GM23338 (cell line): ENCODE measurements around the gene ADH1C. TPM values are rescaled to one million over a fixed set of nuclear protein-coding genes. Genes with fewer than 3 reads are reported as not detected.

ENCODE experiments used
- ATAC-seq: fragments of 200-7000 bp; cut with Tn5 transposase; 3 replicates; pipeline ENCODE4 v1.9.1; 2020
- DNase-seq: peaks from one replicate; pipeline ENCODE4 v3.0.0-alpha.2; 2015; ENCODE audit warnings: low spot score
- H2AFZ ChIP-seq: fragments of 200-600 bp; sonication (generic); 2 replicates; pipeline ENCODE4 v1.8.0; 2016; ENCODE audit warnings: antibody characterized with exemption, mild to moderate bottlenecking, moderate library complexity
- H3F3A ChIP-seq: fragments of 200-600 bp; sonication (generic); replicated peaks from 2 replicates; pipeline ENCODE4 v1.8.0; 2017; ENCODE audit warnings: antibody characterized with exemption, mixed run types, low read depth
- H3K27ac ChIP-seq: fragments of 200-600 bp; sonication (generic); 2 replicates; pipeline ENCODE4 v1.6.1; 2016; ENCODE audit warnings: low read depth
- H3K27me3 ChIP-seq: fragments of 200-600 bp; sonication (generic); 2 replicates; pipeline ENCODE4 v1.8.0; 2016; ENCODE audit warnings: mild to moderate bottlenecking, mixed run types, moderate library complexity; ENCODE audit not compliant: insufficient read depth
- H3K36me3 ChIP-seq: fragments of 200-600 bp; sonication (generic); 2 replicates; pipeline ENCODE4 v1.8.0; 2016; ENCODE audit warnings: mild to moderate bottlenecking; ENCODE audit not compliant: insufficient read depth
- H3K4me1 ChIP-seq: fragments of 200-600 bp; sonication (generic); 2 replicates; pipeline ENCODE4 v1.8.0; 2016; ENCODE audit warnings: mild to moderate bottlenecking, moderate library complexity; ENCODE audit not compliant: insufficient read depth
- H3K4me2 ChIP-seq: fragments of 200-600 bp; sonication (generic); 2 replicates; pipeline ENCODE4 v1.7.1; 2017; ENCODE audit warnings: mixed run types
- H3K4me3 ChIP-seq: fragments of 200-600 bp; sonication (generic); 2 replicates; pipeline ENCODE4 v1.6.1; 2016; ENCODE audit warnings: mixed run types
- H3K79me2 ChIP-seq: fragments of 200-600 bp; sonication (generic); replicated peaks from 2 replicates; pipeline ENCODE4 v1.8.0; 2017; ENCODE audit warnings: mild to moderate bottlenecking; ENCODE audit not compliant: insufficient read depth
- H3K9me2 ChIP-seq: fragments of 200-600 bp; sonication (generic); 2 replicates; pipeline ENCODE4 v1.8.0; 2017; ENCODE audit not compliant: insufficient read depth
- H4K20me1 ChIP-seq: fragments of 200-600 bp; sonication (generic); replicated peaks from 2 replicates; pipeline ENCODE4 v1.8.0; 2017; ENCODE audit warnings: mild to moderate bottlenecking; ENCODE audit not compliant: insufficient read depth
- H3K27ac Mint-ChIP-seq: 2 replicates; pipeline ENCODE4 v1.8.0; 2020; ENCODE audit warnings: inconsistent platforms, mild to moderate bottlenecking, moderate library complexity, mixed read lengths
- H3K27me3 Mint-ChIP-seq: 3 replicates; pipeline ENCODE4 v1.8.0; 2022; ENCODE audit warnings: low read depth, mild to moderate bottlenecking, moderate library complexity, mixed read lengths, inconsistent platforms; ENCODE audit not compliant: insufficient read depth, poor library complexity
- H3K36me3 Mint-ChIP-seq: 3 replicates; pipeline ENCODE4 v1.8.0; 2021; ENCODE audit warnings: low read depth, mild to moderate bottlenecking, inconsistent platforms, moderate library complexity, mixed read lengths
- H3K4me1 Mint-ChIP-seq: 3 replicates; pipeline ENCODE4 v1.8.0; 2020; ENCODE audit warnings: mild to moderate bottlenecking, inconsistent platforms, mixed read lengths
- H3K4me3 Mint-ChIP-seq: 3 replicates; pipeline ENCODE4 v1.8.0; 2021; ENCODE audit warnings: moderate library complexity, mild to moderate bottlenecking, inconsistent platforms, mixed read lengths
- H3K9me3 Mint-ChIP-seq: 3 replicates; pipeline ENCODE4 v1.8.0; 2020; ENCODE audit warnings: moderate library complexity, mild to moderate bottlenecking, inconsistent platforms, mixed read lengths
- CREB1 ChIP-seq: fragments of 250-450 bp; sonication (Bioruptor Pico); IDR thresholded peaks from 2 replicates; pipeline ENCODE4 v1.5.0; 2020; ENCODE audit warnings: low read depth, mild to moderate bottlenecking, moderate library complexity
- EZH2 ChIP-seq: fragments of 200-600 bp; sonication (generic); IDR thresholded peaks from one replicate; pipeline ENCODE4 v1.8.0; 2017; ENCODE audit warnings: antibody characterized with exemption, mild to moderate bottlenecking, low read depth; ENCODE audit not compliant: unreplicated experiment
- EZH2phosphoT487 ChIP-seq: fragments of 200-600 bp; sonication (generic); IDR thresholded peaks from one replicate; pipeline ENCODE4 v1.8.1; 2018; ENCODE audit warnings: antibody characterized with exemption; ENCODE audit not compliant: unreplicated experiment
- JUNB ChIP-seq: IDR thresholded peaks from one replicate; pipeline ENCODE4 v1.6.1; 2016; ENCODE audit warnings: antibody characterized with exemption; ENCODE audit not compliant: unreplicated experiment
- NANOG ChIP-seq: IDR thresholded peaks from 2 replicates; pipeline ENCODE4 v1.6.1; 2016; ENCODE audit warnings: antibody characterized with exemption, borderline replicate concordance
- POLR2AphosphoS5 ChIP-seq: IDR thresholded peaks from 2 replicates; pipeline ENCODE4 v1.6.1; 2016; ENCODE audit warnings: antibody characterized with exemption, low read depth
- STAT1 ChIP-seq: IDR thresholded peaks from one replicate; pipeline ENCODE4 v1.6.1; 2016; ENCODE audit warnings: antibody characterized with exemption; ENCODE audit not compliant: unreplicated experiment
- ZNF114 ChIP-seq: fragments of 250-450 bp; sonication (Bioruptor Pico); IDR thresholded peaks from 2 replicates; pipeline ENCODE4 v1.5.0; 2020; ENCODE audit warnings: mild to moderate bottlenecking, moderate library complexity
- ZNF331 ChIP-seq: fragments of 250-450 bp; sonication (Bioruptor Pico); IDR thresholded peaks from 2 replicates; pipeline ENCODE4 v1.5.0; 2020; ENCODE audit warnings: low read depth, mild to moderate bottlenecking, moderate library complexity
- polyA plus RNA-seq: library from polyadenylated mRNA; unstranded; fragments of >200 nt; fragmentation: Nextera tagmentation; extraction: Ambion mirVana; gene quantifications from 2 replicates; pipeline ENCODE4 v1.2.1, GENCODE V29; 2016
- total RNA-seq: library from RNA; depleted of rRNA; stranded (reverse); fragments of >200 nt; shearing (Covaris generic); gene quantifications from 2 replicates; pipeline ENCODE4 v1.2.3, GENCODE V29; 2014
- TF ChIP-seq, protein P1 (sequence below): IDR thresholded peaks from 2 replicates; pipeline ENCODE4 v1.6.1; 2016; ENCODE audit warnings: antibody characterized with exemption
- TF ChIP-seq, protein P2 (sequence below): IDR thresholded peaks from one replicate; pipeline ENCODE4 v1.6.1; 2018; ENCODE audit warnings: antibody characterized with exemption; ENCODE audit not compliant: unreplicated experiment
- TF ChIP-seq, protein P3 (sequence below), 2 experiments: fragments of 200-600 bp in 1 of 2; sonication (generic) in 1 of 2; conservative IDR thresholded peaks; 2 replicates each; pipeline versions ENCODE4 v1.5.1 to v1.6.1; 2016 to 2017; ENCODE audit warnings: antibody characterized with exemption in 2 of 2, low read depth in 2 of 2, mild to moderate bottlenecking in 2 of 2, moderate library complexity in 1 of 2

The ADH1C gene
- total and polyA plus RNA-seq, 2 experiments from 2014 or later: not detected

DNA sequence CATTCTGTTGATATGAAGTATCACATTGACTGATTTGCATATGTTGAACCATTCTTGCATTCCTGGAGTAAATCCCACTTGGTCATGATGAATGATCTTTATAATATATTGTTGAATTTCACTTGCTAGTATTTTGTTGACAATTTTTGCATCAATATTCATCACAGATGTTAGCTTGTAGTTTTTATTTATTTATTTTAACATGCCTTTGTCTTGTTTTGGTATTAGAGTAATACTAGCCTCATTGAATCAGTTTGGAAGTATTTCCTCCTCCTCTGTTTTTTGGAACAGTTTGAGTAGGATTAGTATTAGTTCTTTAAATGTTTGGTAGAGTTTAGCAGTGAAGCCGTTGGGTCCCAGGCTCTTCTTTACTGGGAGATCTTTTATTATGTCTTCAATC, 13.9 kb upstream of the ADH1C start (continued):
- TF ChIP-seq, protein P1, sequence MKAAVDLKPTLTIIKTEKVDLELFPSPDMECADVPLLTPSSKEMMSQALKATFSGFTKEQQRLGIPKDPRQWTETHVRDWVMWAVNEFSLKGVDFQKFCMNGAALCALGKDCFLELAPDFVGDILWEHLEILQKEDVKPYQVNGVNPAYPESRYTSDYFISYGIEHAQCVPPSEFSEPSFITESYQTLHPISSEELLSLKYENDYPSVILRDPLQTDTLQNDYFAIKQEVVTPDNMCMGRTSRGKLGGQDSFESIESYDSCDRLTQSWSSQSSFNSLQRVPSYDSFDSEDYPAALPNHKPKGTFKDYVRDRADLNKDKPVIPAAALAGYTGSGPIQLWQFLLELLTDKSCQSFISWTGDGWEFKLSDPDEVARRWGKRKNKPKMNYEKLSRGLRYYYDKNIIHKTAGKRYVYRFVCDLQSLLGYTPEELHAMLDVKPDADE: no peak
- TF ChIP-seq POLR2AphosphoS5 (no peak), STAT1 (no peak), ZNF331 (CRISPR knock-in tag) (no peak), CREB1 (CRISPR knock-in tag) (no peak), JUNB (no peak), ZNF114 (CRISPR knock-in tag) (no peak), NANOG (no peak), EZH2phosphoT487 (no peak)
- TF ChIP-seq, protein P2, sequence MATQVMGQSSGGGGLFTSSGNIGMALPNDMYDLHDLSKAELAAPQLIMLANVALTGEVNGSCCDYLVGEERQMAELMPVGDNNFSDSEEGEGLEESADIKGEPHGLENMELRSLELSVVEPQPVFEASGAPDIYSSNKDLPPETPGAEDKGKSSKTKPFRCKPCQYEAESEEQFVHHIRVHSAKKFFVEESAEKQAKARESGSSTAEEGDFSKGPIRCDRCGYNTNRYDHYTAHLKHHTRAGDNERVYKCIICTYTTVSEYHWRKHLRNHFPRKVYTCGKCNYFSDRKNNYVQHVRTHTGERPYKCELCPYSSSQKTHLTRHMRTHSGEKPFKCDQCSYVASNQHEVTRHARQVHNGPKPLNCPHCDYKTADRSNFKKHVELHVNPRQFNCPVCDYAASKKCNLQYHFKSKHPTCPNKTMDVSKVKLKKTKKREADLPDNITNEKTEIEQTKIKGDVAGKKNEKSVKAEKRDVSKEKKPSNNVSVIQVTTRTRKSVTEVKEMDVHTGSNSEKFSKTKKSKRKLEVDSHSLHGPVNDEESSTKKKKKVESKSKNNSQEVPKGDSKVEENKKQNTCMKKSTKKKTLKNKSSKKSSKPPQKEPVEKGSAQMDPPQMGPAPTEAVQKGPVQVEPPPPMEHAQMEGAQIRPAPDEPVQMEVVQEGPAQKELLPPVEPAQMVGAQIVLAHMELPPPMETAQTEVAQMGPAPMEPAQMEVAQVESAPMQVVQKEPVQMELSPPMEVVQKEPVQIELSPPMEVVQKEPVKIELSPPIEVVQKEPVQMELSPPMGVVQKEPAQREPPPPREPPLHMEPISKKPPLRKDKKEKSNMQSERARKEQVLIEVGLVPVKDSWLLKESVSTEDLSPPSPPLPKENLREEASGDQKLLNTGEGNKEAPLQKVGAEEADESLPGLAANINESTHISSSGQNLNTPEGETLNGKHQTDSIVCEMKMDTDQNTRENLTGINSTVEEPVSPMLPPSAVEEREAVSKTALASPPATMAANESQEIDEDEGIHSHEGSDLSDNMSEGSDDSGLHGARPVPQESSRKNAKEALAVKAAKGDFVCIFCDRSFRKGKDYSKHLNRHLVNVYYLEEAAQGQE: no peak
- TF ChIP-seq, protein P3, sequence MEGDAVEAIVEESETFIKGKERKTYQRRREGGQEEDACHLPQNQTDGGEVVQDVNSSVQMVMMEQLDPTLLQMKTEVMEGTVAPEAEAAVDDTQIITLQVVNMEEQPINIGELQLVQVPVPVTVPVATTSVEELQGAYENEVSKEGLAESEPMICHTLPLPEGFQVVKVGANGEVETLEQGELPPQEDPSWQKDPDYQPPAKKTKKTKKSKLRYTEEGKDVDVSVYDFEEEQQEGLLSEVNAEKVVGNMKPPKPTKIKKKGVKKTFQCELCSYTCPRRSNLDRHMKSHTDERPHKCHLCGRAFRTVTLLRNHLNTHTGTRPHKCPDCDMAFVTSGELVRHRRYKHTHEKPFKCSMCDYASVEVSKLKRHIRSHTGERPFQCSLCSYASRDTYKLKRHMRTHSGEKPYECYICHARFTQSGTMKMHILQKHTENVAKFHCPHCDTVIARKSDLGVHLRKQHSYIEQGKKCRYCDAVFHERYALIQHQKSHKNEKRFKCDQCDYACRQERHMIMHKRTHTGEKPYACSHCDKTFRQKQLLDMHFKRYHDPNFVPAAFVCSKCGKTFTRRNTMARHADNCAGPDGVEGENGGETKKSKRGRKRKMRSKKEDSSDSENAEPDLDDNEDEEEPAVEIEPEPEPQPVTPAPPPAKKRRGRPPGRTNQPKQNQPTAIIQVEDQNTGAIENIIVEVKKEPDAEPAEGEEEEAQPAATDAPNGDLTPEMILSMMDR (conservative IDR thresholded peaks at IDR 0.05; ENCODE audit: low read depth in 2 of 2): no peak

DNA sequence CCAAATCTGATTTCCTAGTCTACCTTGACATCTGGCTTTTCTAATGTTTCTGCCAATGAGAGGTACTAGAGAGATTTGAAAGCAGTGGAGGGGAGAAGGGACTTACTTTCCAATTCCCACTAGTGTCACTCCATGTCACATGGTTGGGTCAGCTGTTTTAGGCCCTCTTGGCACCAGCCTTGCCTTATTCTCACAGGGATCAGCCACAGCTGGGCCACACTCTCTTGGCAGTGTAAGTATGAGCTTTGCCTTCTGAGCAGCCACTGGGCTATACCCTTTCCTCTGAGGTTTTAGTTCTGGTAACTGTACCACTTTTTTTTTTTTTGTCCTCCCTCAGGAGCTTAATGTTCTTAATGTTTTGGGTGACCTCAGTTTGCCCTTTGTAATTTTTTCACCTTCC, 10.2 kb upstream of the ADH1C start:
- DNase-seq (no peak), ATAC-seq (no peak)
- Mint-ChIP-seq H3K9me3 (peaks cover 31% of the 10 kb centered on the region), H3K36me3 (peaks cover 9% of the 10 kb centered on the region), H3K4me3 (no peak overlapping the region), H3K27me3 (no peaks in the 10 kb centered on the region), H3K27ac (no peak overlapping the region), H3K4me1 (peaks cover 7% of the 10 kb centered on the region; the same call in 2 of the 3 replicates)
- Histone ChIP-seq H4K20me1 (no peaks in the 10 kb centered on the region), H3K9me2 (peaks cover 7% of the 10 kb centered on the region; the same call in 1 of the 2 replicates), H3K79me2 (no peaks in the 10 kb centered on the region), H3K4me1 (no peaks in the 10 kb centered on the region), H3K27me3 (no peaks in the 10 kb centered on the region), H3F3A (no peaks in the 10 kb centered on the region), H3K4me2 (no peak overlapping the region), H3K4me3 (no peak overlapping the region), H2AFZ (no peak overlapping the region), H3K27ac (no peak overlapping the region), H3K36me3 (no peaks in the 10 kb centered on the region)
- TF ChIP-seq, protein P1: no peak
- TF ChIP-seq, protein P2: no peak
- TF ChIP-seq JUNB (no peak), EZH2 (no peak), NANOG (no peak)
